Measurements from ENCODE around the gene KCNMA1. TPM values are rescaled to one million over a fixed set of nuclear protein-coding genes. Genes with fewer than 3 reads are reported as not detected.

KCNMA1 gene
- total RNA-seq, 1 experiment from 2014 or later = 31.3 TPM

DNA sequence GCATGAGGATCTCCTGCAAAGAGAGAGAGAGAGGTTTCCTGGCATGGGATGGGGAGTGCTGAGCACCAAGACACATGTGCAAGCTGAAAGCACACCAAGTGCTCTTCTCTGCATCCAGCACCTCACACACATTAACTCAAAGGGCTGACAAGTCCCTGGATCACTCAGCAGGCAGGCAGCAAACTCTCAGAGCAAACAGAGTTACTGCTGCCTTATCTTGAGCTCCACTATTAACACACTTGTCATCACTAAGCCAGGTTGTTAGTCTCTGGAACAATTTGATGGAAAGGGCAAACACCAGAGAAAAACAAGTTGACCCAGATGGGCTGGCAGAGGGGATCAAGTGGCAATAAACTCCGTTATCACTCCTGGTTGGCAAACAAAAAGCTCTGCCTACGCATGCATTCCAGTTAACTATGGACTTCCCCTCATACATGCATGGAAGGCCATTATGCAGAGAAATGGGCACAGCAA, 349.9 kb downstream of the KCNMA1 start:
- H3K4me3 ChIP-seq (ENCODE audit: low read length) = no peak overlapping the region
- no peaks in the 10 kb centered on the region for H3K79me2 ChIP-seq (ENCODE audit: low read length)
- H3K27ac ChIP-seq (ENCODE audit: low read length) = no peak overlapping the region
- H3K4me2 ChIP-seq (ENCODE audit: low read depth, low read length, poor library complexity, severe bottlenecking) = no peak overlapping the region
- no peaks in the 10 kb centered on the region for H3K36me3 ChIP-seq (ENCODE audit: insufficient read depth, low read length)
- H3K9me3 ChIP-seq (ENCODE audit: low read length) = no peaks in the 10 kb centered on the region
- no peak for DNase-seq
- H2AFZ ChIP-seq (ENCODE audit: low read length) = no peak overlapping the region
- H3K9me2 ChIP-seq (replicated peaks; ENCODE audit: insufficient read depth, low read length) = no peaks in the 10 kb centered on the region
- H4K20me1 ChIP-seq (ENCODE audit: insufficient read depth, low read depth, low read length) = peaks cover 21% of the 10 kb centered on the region; the same call in 1 of the 2 replicates
- H3K9ac ChIP-seq (ENCODE audit: low read length) = no peak overlapping the region
- H3K27me3 ChIP-seq (ENCODE audit: low read length) = no peaks in the 10 kb centered on the region
- no peaks in the 10 kb centered on the region for H3K4me1 ChIP-seq (ENCODE audit: low read length)

DNA sequence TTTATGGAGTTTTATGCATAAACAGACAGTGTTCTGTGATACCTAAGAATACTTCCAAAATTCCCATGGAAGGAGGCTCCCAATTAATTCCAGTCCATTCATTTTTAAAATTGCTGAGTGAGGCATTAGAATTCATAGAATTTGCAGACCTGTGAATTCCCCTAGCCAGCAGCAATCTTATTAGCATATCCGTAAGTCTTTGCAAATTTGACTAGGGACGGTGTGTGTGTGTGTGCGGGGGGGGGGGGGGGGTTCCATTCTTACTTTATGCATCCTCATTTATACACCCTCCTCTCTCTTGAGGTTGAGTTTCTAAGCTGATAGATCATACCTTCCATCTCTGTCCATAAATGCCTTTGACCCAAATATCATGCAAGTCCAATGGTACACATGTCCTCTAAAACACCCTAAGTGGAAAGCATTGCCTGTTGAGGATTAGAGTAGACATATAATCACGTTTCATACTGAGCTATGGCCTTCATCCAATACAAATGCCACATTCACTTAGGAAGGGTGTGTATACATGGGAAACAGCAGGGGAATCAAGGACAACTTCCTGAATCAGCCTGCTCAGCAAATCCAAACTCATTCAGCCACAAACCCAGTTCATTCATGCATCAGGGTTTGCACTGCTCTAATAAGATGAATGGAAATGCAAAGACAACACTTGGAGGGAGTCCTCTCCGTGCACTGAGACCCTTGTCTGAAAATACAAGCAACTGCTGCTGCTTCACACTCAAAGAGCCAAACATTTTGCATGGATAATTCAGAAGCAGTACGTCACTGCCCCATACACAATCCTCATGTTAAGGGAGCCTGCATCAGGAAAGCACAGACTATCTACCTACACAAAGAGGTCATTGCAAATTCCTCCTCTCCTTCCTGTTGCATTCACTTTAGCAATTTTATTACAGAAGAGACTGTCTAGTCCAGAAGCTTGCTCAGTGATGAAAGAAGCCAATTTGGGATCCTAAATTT, 350.8 kb downstream of the KCNMA1 start:
- Histone ChIP-seq H3K36me3 (ENCODE audit: insufficient read depth, low read length) (no peaks in the 10 kb centered on the region), H2AFZ (ENCODE audit: low read length) (no peak overlapping the region), H3K9me3 (ENCODE audit: low read length) (no peaks in the 10 kb centered on the region), H3K4me3 (ENCODE audit: low read length) (no peak overlapping the region), H3K9me2 (replicated peaks; ENCODE audit: insufficient read depth, low read length) (no peaks in the 10 kb centered on the region), H4K20me1 (ENCODE audit: insufficient read depth, low read depth, low read length) (peaks cover 20% of the 10 kb centered on the region; the same call in 1 of the 2 replicates), H3K27me3 (ENCODE audit: low read length) (no peaks in the 10 kb centered on the region), H3K27ac (ENCODE audit: low read length) (no peak overlapping the region), H3K79me2 (ENCODE audit: low read length) (no peaks in the 10 kb centered on the region), H3K4me2 (ENCODE audit: low read depth, low read length, poor library complexity, severe bottlenecking) (no peak overlapping the region), H3K4me1 (ENCODE audit: low read length) (peaks cover under 1% of the 10 kb centered on the region; the same call in 1 of the 2 replicates), H3K9ac (ENCODE audit: low read length) (no peak overlapping the region)
- no peak for DNase-seq

DNA sequence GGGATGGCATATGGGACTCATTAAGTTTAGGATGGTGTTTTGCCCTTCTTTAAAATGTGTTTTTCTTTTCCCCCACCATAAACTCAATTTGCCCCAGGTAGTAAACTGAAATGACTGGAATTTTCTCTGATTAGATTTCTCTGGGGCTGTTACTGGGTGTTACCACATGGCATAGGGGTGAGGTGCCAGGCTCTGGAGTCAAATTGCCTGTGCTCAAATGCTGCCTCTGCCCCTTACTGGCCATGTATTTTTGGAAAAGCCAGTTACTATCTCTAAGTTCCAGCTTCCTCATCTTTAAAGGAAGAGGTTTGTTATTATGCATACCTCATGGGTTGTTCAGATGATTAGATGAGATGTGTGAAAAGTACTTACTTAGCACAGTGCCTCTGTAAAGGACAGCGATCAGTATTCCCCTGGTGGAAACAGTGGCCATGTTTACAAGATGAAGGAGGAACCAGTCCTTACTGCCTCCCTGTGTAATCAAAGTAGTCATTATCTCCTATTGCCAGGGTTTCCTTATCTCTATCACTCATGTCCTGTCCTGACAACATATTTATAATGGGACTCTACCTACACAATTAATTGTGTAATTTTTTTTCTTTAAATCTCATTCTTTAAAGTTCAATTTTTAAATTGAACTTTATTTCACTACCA, 352.0 kb downstream of the KCNMA1 start:
- no peak overlapping the region for H2AFZ ChIP-seq (ENCODE audit: low read length)
- H3K9me3 ChIP-seq (ENCODE audit: low read length) = no peaks in the 10 kb centered on the region
- no peak overlapping the region for H3K27ac ChIP-seq (ENCODE audit: low read length)
- peaks cover 25% of the 10 kb centered on the region; the same call in 1 of the 2 replicates for H4K20me1 ChIP-seq (ENCODE audit: insufficient read depth, low read depth, low read length)
- H3K4me1 ChIP-seq (ENCODE audit: low read length) = peaks cover 5% of the 10 kb centered on the region
- no peaks in the 10 kb centered on the region for H3K27me3 ChIP-seq (ENCODE audit: low read length)
- H3K4me2 ChIP-seq (ENCODE audit: low read depth, low read length, poor library complexity, severe bottlenecking) = no peak overlapping the region
- no peaks in the 10 kb centered on the region for H3K9me2 ChIP-seq (replicated peaks; ENCODE audit: insufficient read depth, low read length)
- H3K36me3 ChIP-seq (ENCODE audit: insufficient read depth, low read length) = no peaks in the 10 kb centered on the region
- no peak overlapping the region for H3K9ac ChIP-seq (ENCODE audit: low read length)
- no peaks in the 10 kb centered on the region for H3K79me2 ChIP-seq (ENCODE audit: low read length)
- no peak overlapping the region for H3K4me3 ChIP-seq (ENCODE audit: low read length)
- no peak for DNase-seq

- Histone ChIP-seq H3K4me1 (ENCODE audit: low read length) (peaks cover 5% of the 10 kb centered on the region), H3K36me3 (ENCODE audit: insufficient read depth, low read length) (no peaks in the 10 kb centered on the region), H3K27ac (ENCODE audit: low read length) (no peak overlapping the region), H4K20me1 (ENCODE audit: insufficient read depth, low read depth, low read length) (peaks cover 20% of the 10 kb centered on the region; the same call in 1 of the 2 replicates), H2AFZ (ENCODE audit: low read length) (no peak overlapping the region), H3K9me2 (replicated peaks; ENCODE audit: insufficient read depth, low read length) (no peaks in the 10 kb centered on the region), H3K4me2 (ENCODE audit: low read depth, low read length, poor library complexity, severe bottlenecking) (no peak overlapping the region), H3K4me3 (ENCODE audit: low read length) (no peak overlapping the region), H3K9me3 (ENCODE audit: low read length) (no peaks in the 10 kb centered on the region), H3K9ac (ENCODE audit: low read length) (no peak overlapping the region), H3K79me2 (ENCODE audit: low read length) (no peaks in the 10 kb centered on the region), H3K27me3 (ENCODE audit: low read length) (no peaks in the 10 kb centered on the region)
- DNase-seq = no peak
These were observed 352.8 kb downstream of the KCNMA1 start for GRCh38 chr10:77284797-77285196.

- no peaks in the 10 kb centered on the region for H3K27me3 ChIP-seq (ENCODE audit: low read length)
- no peaks in the 10 kb centered on the region for H3K36me3 ChIP-seq (ENCODE audit: insufficient read depth, low read length)
- H3K79me2 ChIP-seq (ENCODE audit: low read length) = no peaks in the 10 kb centered on the region
- H3K27ac ChIP-seq (ENCODE audit: low read length) = no peak overlapping the region
- no peak overlapping the region for H3K4me2 ChIP-seq (ENCODE audit: low read depth, low read length, poor library complexity, severe bottlenecking)
- no peak overlapping the region for H2AFZ ChIP-seq (ENCODE audit: low read length)
- no peaks in the 10 kb centered on the region for H3K9me2 ChIP-seq (replicated peaks; ENCODE audit: insufficient read depth, low read length)
- peaks cover 5% of the 10 kb centered on the region for H3K4me1 ChIP-seq (ENCODE audit: low read length)
- no peak overlapping the region for H3K9ac ChIP-seq (ENCODE audit: low read length)
- no peak for DNase-seq
- H3K9me3 ChIP-seq (ENCODE audit: low read length) = no peaks in the 10 kb centered on the region
- H3K4me3 ChIP-seq (ENCODE audit: low read length) = no peak overlapping the region
- peaks cover 10% of the 10 kb centered on the region; the same call in 1 of the 2 replicates for H4K20me1 ChIP-seq (ENCODE audit: insufficient read depth, low read depth, low read length)
These were observed 354.3 kb downstream of the KCNMA1 start for GRCh38 chr10:77283326-77283725.

DNA sequence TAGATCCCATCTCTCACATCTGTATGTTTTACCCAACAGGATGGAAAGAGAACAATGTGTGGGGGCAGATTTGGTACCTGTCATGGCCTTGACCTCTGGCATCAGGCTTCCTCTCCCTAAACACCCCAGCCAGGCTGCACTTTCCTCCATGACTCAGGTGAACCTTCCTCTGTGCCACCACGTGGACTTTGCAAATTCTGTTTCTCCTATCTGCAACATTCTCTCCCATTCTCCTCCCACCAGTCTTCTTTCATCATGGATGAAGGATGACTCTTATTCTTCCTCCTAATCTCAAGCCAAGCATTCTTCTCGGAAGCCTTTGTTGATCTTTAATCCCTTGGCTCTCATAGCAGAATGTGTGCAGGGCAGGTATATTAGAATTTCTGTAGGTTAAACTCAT, 355.4 kb downstream of the KCNMA1 start:
- no peak overlapping the region for H3K4me2 ChIP-seq (ENCODE audit: low read depth, low read length, poor library complexity, severe bottlenecking)
- no peak overlapping the region for H3K4me3 ChIP-seq (ENCODE audit: low read length)
- DNase-seq = no peak
- no peak overlapping the region for H3K9ac ChIP-seq (ENCODE audit: low read length)
- H3K9me3 ChIP-seq (ENCODE audit: low read length) = no peaks in the 10 kb centered on the region
- no peak overlapping the region for H2AFZ ChIP-seq (ENCODE audit: low read length)
- H3K79me2 ChIP-seq (ENCODE audit: low read length) = no peaks in the 10 kb centered on the region
- H3K27ac ChIP-seq (ENCODE audit: low read length) = no peak overlapping the region
- peaks cover 13% of the 10 kb centered on the region; the same call in 1 of the 2 replicates for H4K20me1 ChIP-seq (ENCODE audit: insufficient read depth, low read depth, low read length)
- no peaks in the 10 kb centered on the region for H3K36me3 ChIP-seq (ENCODE audit: insufficient read depth, low read length)
- no peaks in the 10 kb centered on the region for H3K27me3 ChIP-seq (ENCODE audit: low read length)
- no peaks in the 10 kb centered on the region for H3K9me2 ChIP-seq (replicated peaks; ENCODE audit: insufficient read depth, low read length)
- peaks cover 5% of the 10 kb centered on the region for H3K4me1 ChIP-seq (ENCODE audit: low read length)

- Histone ChIP-seq H3K36me3 (ENCODE audit: insufficient read depth, low read length) (no peaks in the 10 kb centered on the region), H3K9me2 (replicated peaks; ENCODE audit: insufficient read depth, low read length) (no peaks in the 10 kb centered on the region), H3K79me2 (ENCODE audit: low read length) (no peaks in the 10 kb centered on the region), H3K4me1 (ENCODE audit: low read length) (peaks cover 5% of the 10 kb centered on the region), H2AFZ (ENCODE audit: low read length) (no peak overlapping the region), H3K4me2 (ENCODE audit: low read depth, low read length, poor library complexity, severe bottlenecking) (no peak overlapping the region), H3K9me3 (ENCODE audit: low read length) (no peaks in the 10 kb centered on the region), H3K4me3 (ENCODE audit: low read length) (no peak overlapping the region), H4K20me1 (ENCODE audit: insufficient read depth, low read depth, low read length) (peaks cover 13% of the 10 kb centered on the region; the same call in 1 of the 2 replicates), H3K27me3 (ENCODE audit: low read length) (no peaks in the 10 kb centered on the region), H3K27ac (ENCODE audit: low read length) (no peak overlapping the region), H3K9ac (ENCODE audit: low read length) (no peak overlapping the region)
- DNase-seq = no peak
These were observed 355.9 kb downstream of the KCNMA1 start for GRCh38 chr10:77281719-77282118.

DNA sequence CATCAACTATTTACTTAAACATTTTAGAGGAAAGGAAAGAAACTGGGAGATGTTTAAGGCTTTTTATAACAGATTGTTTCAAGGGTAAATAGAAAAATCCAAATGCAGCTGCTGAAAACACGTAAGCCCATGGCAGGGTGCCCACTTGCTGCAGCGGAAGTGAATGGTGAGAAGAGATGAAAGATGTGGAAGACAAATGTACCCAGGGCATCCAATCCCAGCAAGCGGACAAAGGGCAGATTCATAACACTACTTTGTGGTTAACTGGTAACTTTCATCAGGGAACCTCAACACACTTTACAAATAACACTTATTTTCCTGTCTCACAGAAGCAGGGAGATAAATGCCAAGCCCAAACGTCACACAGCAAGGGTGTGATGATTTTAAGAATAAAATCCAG, 358.4 kb downstream of the KCNMA1 start:
- no peak overlapping the region for H3K9ac ChIP-seq (ENCODE audit: low read length)
- H2AFZ ChIP-seq (ENCODE audit: low read length) = no peak overlapping the region
- H3K27me3 ChIP-seq (ENCODE audit: low read length) = no peaks in the 10 kb centered on the region
- H3K9me2 ChIP-seq (replicated peaks; ENCODE audit: insufficient read depth, low read length) = no peaks in the 10 kb centered on the region
- H4K20me1 ChIP-seq (ENCODE audit: insufficient read depth, low read depth, low read length) = peaks cover 18% of the 10 kb centered on the region; the same call in 1 of the 2 replicates
- H3K4me3 ChIP-seq (ENCODE audit: low read length) = no peak overlapping the region
- H3K4me1 ChIP-seq (ENCODE audit: low read length) = peaks cover 5% of the 10 kb centered on the region
- no peak overlapping the region for H3K27ac ChIP-seq (ENCODE audit: low read length)
- H3K79me2 ChIP-seq (ENCODE audit: low read length) = no peaks in the 10 kb centered on the region
- H3K4me2 ChIP-seq (ENCODE audit: low read depth, low read length, poor library complexity, severe bottlenecking) = no peak overlapping the region
- no peak for DNase-seq
- no peaks in the 10 kb centered on the region for H3K36me3 ChIP-seq (ENCODE audit: insufficient read depth, low read length)
- H3K9me3 ChIP-seq (ENCODE audit: low read length) = no peaks in the 10 kb centered on the region
